AG04449 (cell line): ENCODE data around the gene ZNF593OS.

ENCODE experiments used
- CTCF ChIA-PET: fragments of 350-600 bp; formaldehyde crosslinking; extraction: SDS; loops from one replicate; lab custom pipeline; 2021; ENCODE audit warnings: antibody characterized with exemption; lab: Yijun Ruan, JAX
- POLR2A ChIA-PET: fragments of 400-600, 350-600 bp; formaldehyde crosslinking; extraction: SDS; loops from one replicate; lab custom pipeline; 2020; ENCODE audit warnings: antibody characterized with exemption, inconsistent platforms; lab: Yijun Ruan, JAX
- DNase-seq: peaks from one replicate; pipeline ENCODE4 v3.0.0-alpha.2; 2010; ENCODE audit warnings: low read depth, low spot score
- H3K4me3 ChIP-seq: 2 replicates; pipeline ENCODE4 v1.5.1; 2011; ENCODE audit warnings: low read depth, mild to moderate bottlenecking, control low read depth, low read length
- CTCF ChIP-seq: IDR thresholded peaks from one replicate; pipeline ENCODE4 v1.5.1; 2011; ENCODE audit warnings: mild to moderate bottlenecking, moderate library complexity, low read length, control low read depth, inconsistent platforms; ENCODE audit not compliant: insufficient read depth; ENCODE audit errors: missing control alignments

Gene ZNF593OS

GRCh38 chr1:26171084-26172072 lies at the start of gene ZNF593OS:
Gene ZNF593OS (minus strand): TSS chr1:26171832. CDS start chr1:26171661, 171 bp downstream.
- TF ChIP-seq CTCF, result no peak
- DNase-seq, result no peak
- ChIA-PET POLR2A (no interaction called here), CTCF (interaction anchor here (0.7 to 6.1 kb wide), 10 partner anchors 9 to 193 kb away, joined by 3 to 39 read pairs (median 8); partner anchors contain the start of gene CEP85)
- H3K4me3 ChIP-seq, result peak within 1 kb of the TSS; percentile 93

GRCh38 chr1:26221094-26221493 lies 49.5 kb upstream of the ZNF593OS start:
- no peak for TF ChIP-seq CTCF
- ChIA-PET CTCF (interaction anchor here (3.7 kb wide), 1 partner anchor 11 kb away, joined by 27 read pairs; the partner anchor contains the start of gene CEP85), POLR2A (no interaction called here)
- no peak overlapping the region for H3K4me3 ChIP-seq
- DNase-seq, result no peak

- TF ChIP-seq CTCF, result no peak
- POLR2A ChIA-PET, result no interaction called here
- no peak overlapping the region for H3K4me3 ChIP-seq
- DNase-seq, result no peak
- CTCF ChIA-PET, result interaction anchor here (0.7 to 3.7 kb wide), 2 partner anchors 12 to 76 kb away, joined by 3 to 27 read pairs; partner anchors contain the start of gene CEP85
Observed at GRCh38 chr1:26220199-26220912, 48.7 kb upstream of the ZNF593OS start.

- ChIA-PET POLR2A (no interaction called here), CTCF (no interaction called here)
- H3K4me3 ChIP-seq, result no peak overlapping the region
- no peak for DNase-seq
- no peak for TF ChIP-seq CTCF
Observed at GRCh38 chr1:26218906-26219494, 47.4 kb upstream of the ZNF593OS start.

GRCh38 chr1:26215246-26215645 lies 43.6 kb upstream of the ZNF593OS start:
- TF ChIP-seq CTCF, result no peak
- POLR2A ChIA-PET, result no interaction called here
- no peak for DNase-seq
- no peak overlapping the region for H3K4me3 ChIP-seq
- CTCF ChIA-PET, result interaction anchor here (1.1 kb wide), 1 partner anchor 200 kb away, joined by 3 read pairs; no protein-coding TSS in a partner anchor
